WERI-Rb-1 (cell line): ENCODE results near the gene ADGRG1.

Experiments
- DNase-seq: peaks from one replicate; pipeline ENCODE4 v3.0.0-alpha.2; 2020
- H3K27ac ChIP-seq: fragments of 250-450 bp; sonication (Bioruptor Pico); 2 replicates; pipeline ENCODE4 v1.5.1; 2020; ENCODE audit warnings: mild to moderate bottlenecking, moderate library complexity
- H3K27me3 ChIP-seq: fragments of 250-450 bp; sonication (Bioruptor Pico); 2 replicates; pipeline ENCODE4 v1.5.1; 2021; ENCODE audit warnings: mild to moderate bottlenecking, low read depth, moderate library complexity; ENCODE audit not compliant: insufficient read depth, severe bottlenecking
- H3K36me3 ChIP-seq: fragments of 250-450 bp; sonication (Bioruptor Pico); 2 replicates; pipeline ENCODE4 v1.5.1; 2020; ENCODE audit warnings: mild to moderate bottlenecking, moderate library complexity
- H3K4me3 ChIP-seq: 2 replicates; pipeline ENCODE4 v1.5.1; 2011; ENCODE audit warnings: low read depth, mild to moderate bottlenecking, control low read depth, low read length
- H3K9me3 ChIP-seq: fragments of 250-450 bp; sonication (Bioruptor Pico); 2 replicates; pipeline ENCODE4 v1.5.1; 2021; ENCODE audit warnings: mild to moderate bottlenecking, moderate library complexity; ENCODE audit not compliant: severe bottlenecking
- TF ChIP-seq, protein P1 (sequence below): IDR thresholded peaks from 2 replicates; pipeline ENCODE4 v1.5.1; 2011; ENCODE audit warnings: low read depth, mild to moderate bottlenecking, control low read depth, inconsistent platforms, low read length

The ADGRG1 gene

DNA sequence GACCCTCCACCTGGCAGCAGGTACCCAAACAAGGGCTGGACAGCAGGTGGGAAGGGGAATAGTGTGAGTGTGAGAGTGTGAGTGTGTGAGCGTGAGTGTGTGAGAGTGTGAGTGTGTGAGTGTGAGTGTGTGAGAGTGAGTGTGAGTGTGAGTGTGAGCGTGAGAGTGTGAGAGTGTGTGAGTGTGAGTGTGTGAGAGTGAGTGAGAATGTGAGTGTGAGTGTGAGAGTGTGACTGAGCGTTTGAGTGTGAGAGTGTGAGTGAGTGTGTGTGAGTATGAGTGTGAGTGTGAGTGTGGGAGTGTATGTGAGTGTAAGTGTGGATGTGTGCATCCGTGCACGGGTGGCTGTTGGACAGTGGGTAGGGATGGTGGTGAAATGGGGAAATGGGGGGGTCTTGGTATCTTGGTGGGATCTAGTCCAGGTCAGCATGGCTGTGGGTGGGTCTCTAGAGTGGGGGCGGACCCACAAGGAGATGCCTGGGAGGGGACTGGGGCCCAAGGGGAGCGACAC lies 408 bp downstream of the ADGRG1 start:
- Histone ChIP-seq H3K9me3 (no peaks in the 10 kb centered on the region), H3K27me3 (no peaks in the 10 kb centered on the region), H3K36me3 (no peaks in the 10 kb centered on the region), H3K27ac (no peak overlapping the region), H3K4me3 (no peak overlapping the region)
- DNase-seq: no peak
- TF ChIP-seq, protein P1, sequence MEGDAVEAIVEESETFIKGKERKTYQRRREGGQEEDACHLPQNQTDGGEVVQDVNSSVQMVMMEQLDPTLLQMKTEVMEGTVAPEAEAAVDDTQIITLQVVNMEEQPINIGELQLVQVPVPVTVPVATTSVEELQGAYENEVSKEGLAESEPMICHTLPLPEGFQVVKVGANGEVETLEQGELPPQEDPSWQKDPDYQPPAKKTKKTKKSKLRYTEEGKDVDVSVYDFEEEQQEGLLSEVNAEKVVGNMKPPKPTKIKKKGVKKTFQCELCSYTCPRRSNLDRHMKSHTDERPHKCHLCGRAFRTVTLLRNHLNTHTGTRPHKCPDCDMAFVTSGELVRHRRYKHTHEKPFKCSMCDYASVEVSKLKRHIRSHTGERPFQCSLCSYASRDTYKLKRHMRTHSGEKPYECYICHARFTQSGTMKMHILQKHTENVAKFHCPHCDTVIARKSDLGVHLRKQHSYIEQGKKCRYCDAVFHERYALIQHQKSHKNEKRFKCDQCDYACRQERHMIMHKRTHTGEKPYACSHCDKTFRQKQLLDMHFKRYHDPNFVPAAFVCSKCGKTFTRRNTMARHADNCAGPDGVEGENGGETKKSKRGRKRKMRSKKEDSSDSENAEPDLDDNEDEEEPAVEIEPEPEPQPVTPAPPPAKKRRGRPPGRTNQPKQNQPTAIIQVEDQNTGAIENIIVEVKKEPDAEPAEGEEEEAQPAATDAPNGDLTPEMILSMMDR: no peak

DNA sequence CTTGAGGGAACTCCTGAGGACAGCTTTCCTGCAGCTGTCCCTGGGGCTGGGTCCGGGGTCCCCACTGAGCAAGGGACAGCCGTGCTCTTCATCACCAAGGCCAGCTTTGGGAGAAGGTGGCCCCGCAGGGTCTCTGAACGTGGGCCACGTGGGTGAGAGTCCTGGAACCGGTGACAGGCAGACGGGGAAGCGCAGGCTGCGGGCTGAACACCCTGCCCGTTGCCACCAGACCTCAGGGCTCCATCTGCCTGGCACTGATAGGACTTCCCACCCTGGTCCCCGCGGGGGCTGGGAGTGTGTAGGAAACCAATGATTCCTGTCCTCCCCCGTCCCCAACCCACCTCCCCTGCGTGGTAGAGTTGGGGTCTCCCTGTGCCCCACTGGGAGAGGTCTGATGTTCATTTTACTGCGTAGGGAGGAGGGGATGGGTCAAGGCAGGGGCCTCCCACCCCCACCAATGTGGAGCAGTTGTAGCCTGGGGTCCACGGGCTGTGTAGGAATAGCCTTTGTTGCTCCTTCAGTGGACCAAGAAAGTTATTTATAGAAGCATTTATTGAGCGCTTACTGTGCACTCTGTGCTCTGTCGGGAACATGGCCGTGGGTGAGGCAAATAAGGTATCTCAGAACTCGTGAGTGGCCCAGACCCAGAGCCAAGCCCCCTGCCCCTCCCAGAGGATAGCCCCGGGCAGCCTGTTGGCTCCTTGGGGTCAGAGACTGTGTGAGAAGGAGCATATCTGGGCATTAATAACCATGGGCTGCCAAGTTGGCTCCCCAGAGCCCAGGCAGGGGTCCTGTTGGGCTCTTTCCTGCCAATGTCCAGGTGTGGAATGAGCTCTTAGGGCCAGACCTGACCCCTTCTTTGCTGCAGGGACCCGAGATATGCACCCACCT lies 1.3 kb downstream of the ADGRG1 start:
- Histone ChIP-seq H3K36me3 (no peaks in the 10 kb centered on the region), H3K9me3 (no peaks in the 10 kb centered on the region), H3K27me3 (no peaks in the 10 kb centered on the region), H3K27ac (no peak overlapping the region), H3K4me3 (no peak overlapping the region)
- no peak for DNase-seq
- TF ChIP-seq, protein P1: no peak

- TF ChIP-seq, protein P1: no peak
- Histone ChIP-seq H3K27ac (no peak overlapping the region), H3K27me3 (no peaks in the 10 kb centered on the region), H3K36me3 (no peaks in the 10 kb centered on the region), H3K4me3 (no peak overlapping the region), H3K9me3 (no peaks in the 10 kb centered on the region)
- no peak for DNase-seq
These were observed 2.0 kb downstream of the ADGRG1 start for GRCh38 chr16:57630407-57630797.

DNA sequence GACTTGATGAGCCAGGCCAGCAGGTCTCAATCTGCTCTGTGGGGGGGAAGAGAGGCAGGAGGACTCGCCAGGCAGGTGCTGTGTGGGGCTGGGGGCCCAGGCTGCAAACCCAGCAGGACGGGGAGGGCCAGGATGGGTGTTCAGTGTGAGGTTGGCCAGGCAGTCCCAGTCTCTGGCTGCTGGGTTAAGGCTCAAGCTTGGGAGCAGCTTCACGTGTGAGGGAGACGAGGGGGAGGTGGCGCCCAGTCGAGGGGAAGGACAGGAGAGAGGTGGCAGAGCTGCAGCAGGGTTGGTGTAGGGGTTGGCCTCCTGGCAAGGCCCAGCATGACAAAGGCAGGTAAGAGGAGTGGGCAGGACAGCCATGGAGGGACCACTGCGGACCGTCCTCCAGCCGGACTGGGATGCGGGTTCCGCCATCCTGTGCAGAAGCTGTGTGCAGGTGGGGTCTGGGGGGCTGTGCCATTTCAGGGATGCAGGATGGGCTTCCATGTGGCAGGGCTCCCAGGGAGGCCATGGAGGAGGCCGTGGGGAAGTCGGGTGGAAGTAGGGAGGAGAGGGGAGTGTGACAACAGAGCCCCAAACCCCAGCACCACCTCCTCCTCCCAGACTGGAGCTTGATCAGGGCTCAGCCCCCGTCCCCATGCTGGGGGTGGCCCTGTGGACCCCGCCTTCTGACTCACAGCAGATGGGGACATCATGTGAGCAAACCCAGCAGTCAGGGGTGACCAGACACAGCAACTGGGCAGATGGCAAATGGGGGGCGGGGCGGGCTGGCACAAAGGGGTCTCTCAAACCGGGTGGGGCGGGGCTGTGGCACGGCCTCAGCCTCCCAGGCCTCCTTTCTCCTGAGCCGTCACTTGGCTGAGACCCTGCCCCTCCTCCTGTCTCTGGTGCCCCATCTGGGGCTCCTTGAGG lies 2.8 kb downstream of the ADGRG1 start:
- no peak for DNase-seq
- no peaks in the 10 kb centered on the region for H3K9me3 ChIP-seq
- H3K36me3 ChIP-seq: no peaks in the 10 kb centered on the region
- no peaks in the 10 kb centered on the region for H3K27me3 ChIP-seq
- TF ChIP-seq, protein P1: no peak
- no peak overlapping the region for H3K27ac ChIP-seq
- no peak overlapping the region for H3K4me3 ChIP-seq

- Histone ChIP-seq H3K36me3 (no peaks in the 10 kb centered on the region), H3K4me3 (no peak overlapping the region), H3K27me3 (no peaks in the 10 kb centered on the region), H3K9me3 (no peaks in the 10 kb centered on the region), H3K27ac (no peak overlapping the region)
- TF ChIP-seq, protein P1: no peak
- peak; percentile 37 for DNase-seq
These were observed 4.1 kb downstream of the ADGRG1 start for GRCh38 chr16:57632568-57632967.
